Skeletal muscle tissue (tissue), 4 donors: ENCODE data around the gene CEPT1. TPM values are rescaled to one million over a fixed set of nuclear protein-coding genes. Genes with fewer than 3 reads are reported as not detected.
"Not testable (repeated sequence)": the region's sequence is repeated elsewhere in the genome, so short reads cannot be mapped to it uniquely, and the experiment has no call there.

ENCODE experiments used
- H3K27ac ChIP-seq: one replicate; pipeline ENCODE4 v1.7.0; 2013; ENCODE audit warnings: mild to moderate bottlenecking, low read depth, low read length, inconsistent platforms
- H3K27me3 ChIP-seq, 3 donors: one replicate each; pipeline ENCODE4 v1.7.0; 2013; ENCODE audit warnings: low read length in 3 of 3; ENCODE audit not compliant: control insufficient read depth in 3 of 3, insufficient read depth in 3 of 3
- H3K36me3 ChIP-seq, 3 donors: one replicate each; pipeline ENCODE4 v1.7.0; 2013; ENCODE audit warnings: low read length in 3 of 3; ENCODE audit not compliant: control insufficient read depth in 3 of 3, insufficient read depth in 3 of 3
- H3K4me1 ChIP-seq, 3 donors: one replicate each; pipeline ENCODE4 v1.7.0; 2013; ENCODE audit warnings: low read length in 3 of 3, mild to moderate bottlenecking in 3 of 3; ENCODE audit not compliant: control insufficient read depth in 3 of 3, insufficient read depth in 3 of 3
- H3K4me3 ChIP-seq, 3 donors: one replicate each; pipeline ENCODE4 v1.7.0; 2013; ENCODE audit warnings: low read length in 3 of 3
- H3K9ac ChIP-seq, 3 donors: one replicate each; pipeline ENCODE4 v1.7.0; 2013; ENCODE audit warnings: low read length in 3 of 3, mild to moderate bottlenecking in 3 of 3, moderate library complexity in 2 of 3, low read depth in 1 of 3
- H3K9me3 ChIP-seq, 3 donors: one replicate each; pipeline ENCODE4 v1.7.0; 2013; ENCODE audit warnings: low read length in 3 of 3; ENCODE audit not compliant: control insufficient read depth in 3 of 3
- total RNA-seq: library from RNA; depleted of rRNA; stranded (reverse); fragments of >200 nt; gene quantifications from one replicate; pipeline ENCODE4 v1.2.3, GENCODE V29; 2014
- donor health status: Osteomylitis.

Gene CEPT1
- total RNA-seq, 1 donor from 2014 or later = 54.3 TPM

- H3K27me3 ChIP-seq = peaks cover 15 to 30% (median 20%) of the 10 kb centered on the region in 3 donors
- H3K9me3 ChIP-seq = no peaks in the 10 kb centered on the region
- H3K9ac ChIP-seq = no peak overlapping the region
- no peaks in the 10 kb centered on the region for H3K36me3 ChIP-seq
- no peak overlapping the region for H3K27ac ChIP-seq
- H3K4me3 ChIP-seq = no peak overlapping the region
- peaks cover 3 to 16% (median 4%) of the 10 kb centered on the region in 3 donors for H3K4me1 ChIP-seq
Observed at GRCh38 chr1:111205714-111206050, 65.7 kb downstream of the CEPT1 start.

GRCh38 chr1:111208921-111209320 lies 68.9 kb downstream of the CEPT1 start:
- no peak overlapping the region for H3K27ac ChIP-seq
- no peak overlapping the region for H3K4me3 ChIP-seq
- no peak overlapping the region for H3K9ac ChIP-seq
- H3K4me1 ChIP-seq = peaks cover 3 to 6% (median 4%) of the 10 kb centered on the region in 3 donors
- H3K27me3 ChIP-seq = peaks cover 12 to 26% (median 21%) of the 10 kb centered on the region in 3 donors
- H3K36me3 ChIP-seq = no peaks in the 10 kb centered on the region
- no peaks in the 10 kb centered on the region for H3K9me3 ChIP-seq

- Histone ChIP-seq H3K27ac (no peak overlapping the region), H3K27me3 (peaks cover 5 to 20% (median 14%) of the 10 kb centered on the region in 3 donors), H3K4me3 (no peak overlapping the region), H3K4me1 (peaks cover under 1 to 2% (median 1%) of the 10 kb centered on the region in 3 donors), H3K36me3 (no peaks in the 10 kb centered on the region), H3K9ac (no peak overlapping the region), H3K9me3 (no peaks in the 10 kb centered on the region)
Observed at GRCh38 chr1:111209622-111210021, 69.6 kb downstream of the CEPT1 start.

GRCh38 chr1:111211921-111212320 lies 71.9 kb downstream of the CEPT1 start:
- Histone ChIP-seq H3K4me3 (no peak overlapping the region), H3K4me1 (no peaks in the 10 kb centered on the region), H3K27ac (no peak overlapping the region), H3K9me3 (no peaks in the 10 kb centered on the region), H3K27me3 (peaks cover 0 to 6% (median 5%) of the 10 kb centered on the region in 3 donors), H3K9ac (no peak overlapping the region), H3K36me3 (no peaks in the 10 kb centered on the region)

- H3K4me1 ChIP-seq = no peaks in the 10 kb centered on the region
- H3K4me3 ChIP-seq = no peak overlapping the region
- no peaks in the 10 kb centered on the region for H3K36me3 ChIP-seq
- H3K27me3 ChIP-seq = peaks cover 0 to 6% (median 5%) of the 10 kb centered on the region in 3 donors
- H3K9ac ChIP-seq = no peak overlapping the region
- no peaks in the 10 kb centered on the region for H3K9me3 ChIP-seq
- no peak overlapping the region for H3K27ac ChIP-seq
Observed at GRCh38 chr1:111212634-111213335, 72.8 kb downstream of the CEPT1 start.

- Histone ChIP-seq H3K27ac (no peak overlapping the region), H3K9me3 (no peaks in the 10 kb centered on the region), H3K4me1 (no peaks in the 10 kb centered on the region), H3K27me3 (peaks cover 0 to 6% (median 5%) of the 10 kb centered on the region in 3 donors), H3K4me3 (no peak overlapping the region), H3K36me3 (no peaks in the 10 kb centered on the region), H3K9ac (no peak overlapping the region)
Observed at GRCh38 chr1:111213412-111213811, 73.4 kb downstream of the CEPT1 start.

- H3K4me3 ChIP-seq = no peak overlapping the region
- no peak overlapping the region for H3K27ac ChIP-seq
- H3K27me3 ChIP-seq = peaks cover 0 to 3% (median under 1%) of the 10 kb centered on the region in 3 donors
- H3K9me3 ChIP-seq = no peaks in the 10 kb centered on the region
- no peaks in the 10 kb centered on the region for H3K4me1 ChIP-seq
- H3K36me3 ChIP-seq = no peaks in the 10 kb centered on the region
- no peak overlapping the region for H3K9ac ChIP-seq
Observed at GRCh38 chr1:111214074-111214801, 74.2 kb downstream of the CEPT1 start.

- Histone ChIP-seq H3K9me3 (no peaks in the 10 kb centered on the region), H3K27me3 (peaks cover 0 to 3% (median 0%) of the 10 kb centered on the region in 3 donors), H3K27ac (no peak overlapping the region), H3K9ac (no peak overlapping the region), H3K36me3 (no peaks in the 10 kb centered on the region), H3K4me1 (no peaks in the 10 kb centered on the region), H3K4me3 (no peak overlapping the region)
Observed at GRCh38 chr1:111214884-111215283, 74.9 kb downstream of the CEPT1 start.

- not testable (repeated sequence) for H3K9ac ChIP-seq, H3K27ac ChIP-seq, H3K36me3 ChIP-seq, H3K4me3 ChIP-seq, H3K27me3 ChIP-seq, H3K4me1 ChIP-seq, H3K9me3 ChIP-seq
Observed at GRCh38 chr1:111215285-111215684, 75.3 kb downstream of the CEPT1 start.

- H3K9me3 ChIP-seq = no peaks in the 10 kb centered on the region
- no peak overlapping the region for H3K4me3 ChIP-seq
- H3K27me3 ChIP-seq = no peaks in the 10 kb centered on the region
- H3K4me1 ChIP-seq = no peaks in the 10 kb centered on the region
- no peak overlapping the region for H3K9ac ChIP-seq
- no peaks in the 10 kb centered on the region for H3K36me3 ChIP-seq
- H3K27ac ChIP-seq = no peak overlapping the region
Observed at GRCh38 chr1:111216751-111217150, 76.7 kb downstream of the CEPT1 start.
